ENCODE measurements around the gene SNAP29.
A peak's percentile ranks its signal among the peaks of the same experiment; 100 is the strongest.
"Not testable (repeated sequence)": the region's sequence is repeated elsewhere in the genome, so short reads cannot be mapped to it uniquely, and the experiment has no call there.

SNAP29 gene

DNA sequence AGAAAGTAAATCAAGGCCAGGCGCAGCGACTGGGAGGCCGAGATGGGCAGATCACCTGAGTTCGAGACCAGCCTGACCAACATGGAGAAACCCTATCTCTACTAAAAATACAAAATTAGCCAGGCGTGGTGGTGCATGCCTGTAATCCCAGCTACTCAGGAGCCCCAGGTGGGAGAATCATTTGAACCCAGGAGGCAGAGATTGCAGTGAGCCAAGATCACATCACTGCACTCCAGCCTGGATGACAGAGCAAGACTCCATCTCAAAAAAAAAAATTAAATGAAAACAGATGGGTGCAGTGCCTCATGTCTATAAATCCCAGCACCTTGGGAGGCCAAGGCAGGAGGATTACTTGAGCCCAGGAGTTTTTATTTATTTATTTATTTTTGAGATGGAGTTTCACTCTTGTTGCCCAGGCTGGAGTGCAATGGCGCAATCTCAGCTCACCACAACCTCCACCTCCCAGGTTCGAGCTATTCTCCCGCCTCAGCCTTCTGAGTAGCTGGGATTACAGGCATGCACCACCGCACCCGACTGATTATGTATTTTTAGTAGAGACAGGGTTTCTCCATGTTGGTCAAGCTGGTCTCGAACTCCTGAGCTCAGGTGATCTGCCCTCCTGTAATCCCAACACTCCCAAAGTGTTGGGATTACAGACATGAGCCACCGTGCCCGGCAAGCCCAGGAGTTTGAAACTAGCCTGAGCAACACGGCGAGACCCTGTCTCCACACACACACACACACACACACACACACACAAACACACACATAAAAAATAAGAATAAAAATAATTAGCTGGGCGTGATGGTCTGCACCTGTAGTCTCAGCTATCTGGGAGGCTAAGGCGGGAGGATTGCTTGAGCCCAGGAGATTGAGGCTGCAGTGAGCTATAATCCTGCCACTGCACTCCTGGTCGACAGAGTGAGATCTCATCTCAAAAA lies 42.6 kb downstream of the SNAP29 start:
- DNase-seq (ENCODE audit: low spot score), result not testable (repeated sequence)

DNA sequence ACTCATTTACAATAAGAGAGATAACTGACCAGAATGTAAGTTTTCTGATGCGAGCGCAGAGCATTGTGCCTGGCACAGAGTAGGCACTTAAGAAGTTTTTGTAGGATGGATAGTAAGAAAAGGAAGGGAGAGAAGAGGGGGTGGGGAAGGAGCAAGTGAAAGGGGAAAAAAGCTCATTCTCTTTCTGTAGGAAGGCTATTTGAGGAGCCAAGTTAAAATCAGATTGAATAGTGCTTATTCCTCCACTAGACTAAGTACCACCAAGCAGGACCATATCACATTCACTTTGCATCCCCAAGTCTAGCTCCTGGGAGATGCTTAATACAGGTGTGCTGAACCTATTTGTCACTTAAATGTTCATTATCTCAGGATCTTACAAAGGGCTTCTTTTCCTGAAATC lies 44.3 kb downstream of the SNAP29 start:
- no peak for DNase-seq (ENCODE audit: low spot score)

DNA sequence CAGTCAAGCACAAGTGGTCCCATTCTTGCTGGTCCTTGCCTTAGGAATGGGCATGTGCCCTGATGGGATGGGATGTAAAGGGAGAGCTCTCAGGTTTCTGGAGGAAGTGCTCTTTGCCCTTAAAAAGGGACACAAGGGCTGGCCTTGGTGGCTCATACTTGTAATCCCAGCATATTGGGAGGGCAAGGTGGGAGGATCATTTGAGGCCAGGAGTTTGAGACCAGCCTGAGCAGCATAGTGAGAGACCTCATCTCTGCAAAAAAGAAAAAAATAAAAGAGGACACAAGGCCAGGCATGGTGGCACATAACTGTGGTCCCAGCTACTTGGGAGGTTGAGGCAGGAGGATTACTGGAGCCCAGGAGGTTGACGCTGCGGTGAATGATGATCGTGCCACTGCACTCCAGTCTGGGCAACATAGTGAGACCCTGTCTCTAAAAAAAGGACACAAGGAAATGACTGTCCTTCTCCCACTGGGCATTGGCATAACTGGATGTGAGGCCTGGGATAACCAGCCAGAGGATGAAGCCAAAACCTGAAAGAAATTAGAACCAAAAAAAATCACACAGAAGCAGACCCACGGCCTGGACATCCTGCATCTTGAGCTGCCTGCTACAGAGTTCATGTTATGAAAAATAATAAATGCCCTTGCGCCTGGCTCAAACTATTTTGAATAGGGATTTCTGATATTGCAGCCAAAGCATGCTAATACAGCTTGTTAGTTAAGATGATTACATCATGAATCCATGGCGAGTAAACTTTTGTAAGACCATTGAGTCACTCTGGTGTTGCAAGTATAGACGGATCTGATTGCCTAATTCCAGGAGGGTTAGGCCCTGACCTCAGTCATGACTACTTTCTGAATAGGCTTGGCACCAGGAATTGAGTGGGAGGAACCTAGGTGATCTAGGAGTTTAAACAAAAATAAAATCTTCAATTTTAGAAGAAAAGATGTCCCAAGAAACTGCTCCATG lies 45.5 kb downstream of the SNAP29 start:
- DNase-seq (ENCODE audit: low spot score), result no peak

DNA sequence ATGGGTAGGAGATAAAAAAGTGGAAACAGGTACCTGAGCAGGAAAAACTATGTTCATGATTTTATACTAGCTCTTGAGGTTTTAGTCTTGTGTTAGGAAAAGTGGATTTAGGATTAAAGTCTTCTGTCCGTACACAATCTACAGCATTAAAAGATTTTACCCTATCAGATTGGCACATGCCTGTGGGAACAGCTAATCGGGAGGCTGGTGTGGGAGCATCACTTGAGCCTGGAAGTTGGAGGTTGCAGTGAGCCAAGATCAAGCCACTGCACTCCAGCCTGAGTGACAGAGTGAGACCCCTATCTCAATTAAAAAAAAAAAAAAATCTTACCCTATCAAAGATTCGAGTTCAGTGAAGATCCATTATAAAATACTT lies 46.2 kb downstream of the SNAP29 start:
- DNase-seq (ENCODE audit: low spot score), result no peak

DNA sequence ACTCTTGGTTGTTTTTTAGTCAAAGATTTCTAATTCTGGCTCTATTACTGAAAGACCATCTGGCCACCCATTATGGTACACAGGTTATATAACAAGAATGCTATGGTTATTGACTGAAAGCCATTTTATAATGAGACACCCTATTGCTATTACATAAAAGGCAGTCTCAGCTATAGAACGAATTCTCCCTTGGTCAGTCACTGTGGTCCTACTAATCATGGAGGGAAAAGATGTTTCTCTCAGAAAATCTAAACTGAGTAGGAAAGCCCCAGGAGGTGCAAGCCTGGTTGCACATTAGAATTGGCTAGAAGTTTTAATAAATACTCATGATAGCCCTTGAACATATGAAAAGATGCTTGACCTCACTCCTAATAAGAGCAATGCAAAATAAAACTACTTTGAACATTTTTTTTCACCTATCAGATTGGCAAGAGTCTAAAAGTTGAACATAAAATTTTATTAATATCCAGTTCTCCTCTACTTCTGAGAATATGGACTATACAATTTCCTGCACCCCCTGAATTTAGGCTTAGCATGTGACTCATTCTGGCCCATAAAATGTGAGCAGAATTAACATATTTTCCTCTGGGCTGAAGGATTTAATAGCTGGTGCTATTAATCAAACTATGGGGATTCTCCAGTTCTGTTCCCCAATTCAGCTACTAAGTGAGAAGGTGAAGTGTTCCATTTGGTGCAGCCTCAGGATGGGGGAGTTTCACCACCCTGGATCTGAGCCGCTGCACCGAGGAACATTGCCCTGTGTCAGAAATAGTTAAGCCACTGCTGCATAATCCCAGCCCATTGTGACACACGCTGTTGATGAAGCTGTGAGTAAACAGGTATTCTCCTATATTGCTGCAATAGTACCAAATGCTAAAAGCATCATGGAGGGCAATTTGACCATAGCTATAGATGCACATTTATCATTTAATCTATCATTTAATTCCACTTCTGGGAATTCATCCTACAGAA lies 46.9 kb downstream of the SNAP29 start:
- no peak for DNase-seq (ENCODE audit: low spot score)

DNA sequence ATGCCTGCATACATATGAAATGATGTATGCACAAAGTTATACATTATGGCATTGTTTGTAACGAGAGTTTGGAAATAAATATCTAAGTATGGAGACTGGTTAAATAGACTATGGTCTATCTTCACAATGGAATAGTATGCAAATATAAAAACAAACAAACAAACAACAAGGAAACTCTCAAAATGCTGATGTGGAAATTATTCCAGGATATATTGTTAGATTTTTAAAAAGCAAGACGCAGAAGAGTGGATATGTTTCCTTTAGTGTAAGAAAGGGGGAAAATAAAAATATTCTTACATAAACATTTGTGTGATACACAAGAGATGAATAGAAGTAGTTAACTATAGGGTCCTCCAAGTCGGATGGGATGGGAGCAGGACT lies 47.6 kb downstream of the SNAP29 start:
- DNase-seq (ENCODE audit: low spot score), result no peak

DNA sequence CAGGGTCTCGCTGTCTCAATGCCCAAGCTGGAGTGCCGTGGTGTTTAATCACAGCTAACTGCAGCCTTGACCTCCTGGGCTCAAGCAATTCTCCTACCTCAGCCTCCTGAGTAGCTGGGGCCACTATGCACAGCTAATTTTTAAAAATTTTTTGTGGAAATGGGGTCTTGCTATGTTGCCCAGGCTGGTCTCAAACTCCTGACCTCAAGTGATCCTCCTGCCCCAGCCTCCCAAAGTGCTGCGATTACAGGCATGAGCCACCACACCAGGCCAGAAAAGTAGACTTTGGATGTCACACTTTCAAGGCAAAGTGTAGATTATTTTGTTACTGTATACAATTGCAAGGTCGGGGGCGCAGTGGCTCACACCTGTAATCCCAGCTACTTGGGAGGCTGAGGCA lies 49.9 kb downstream of the SNAP29 start:
- DNase-seq (ENCODE audit: low spot score), result not testable (repeated sequence)

DNA sequence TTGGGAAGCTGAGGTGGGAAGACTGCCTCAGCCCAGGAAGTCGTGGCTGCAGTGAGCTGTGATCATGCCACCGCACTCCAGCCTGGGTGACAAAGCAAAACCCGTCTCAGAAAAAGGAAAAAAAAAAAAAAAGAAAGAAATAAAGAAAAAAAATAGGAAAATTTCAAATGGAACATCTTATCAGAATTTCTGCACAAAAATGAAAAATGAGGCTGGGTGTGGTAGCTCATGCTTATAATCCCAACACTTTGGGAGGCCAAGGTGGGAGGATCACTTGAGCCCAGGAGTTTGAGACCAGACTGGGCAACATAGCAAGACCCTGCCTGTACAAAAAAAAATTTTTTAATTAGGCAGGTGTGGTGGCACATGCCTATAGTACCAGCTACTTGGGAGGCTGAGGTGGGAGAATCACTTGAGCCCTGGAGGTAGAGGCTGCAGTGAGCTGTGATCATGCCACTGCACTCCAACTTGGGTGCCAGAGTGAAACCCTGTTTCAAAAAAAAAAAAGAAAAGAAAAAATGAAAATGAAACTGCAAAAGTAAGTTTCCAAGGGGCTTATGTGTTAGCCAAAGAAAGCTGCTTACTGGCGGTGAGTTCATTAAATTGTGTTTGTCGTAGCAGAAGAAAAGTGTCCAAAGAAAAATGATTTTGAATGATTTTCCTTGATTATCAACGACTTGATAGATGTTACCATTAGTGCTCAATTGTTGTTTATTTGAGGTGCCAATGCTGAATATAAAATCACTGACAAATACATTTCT lies 50.9 kb downstream of the SNAP29 start:
- no peak for DNase-seq (ENCODE audit: low spot score)

DNA sequence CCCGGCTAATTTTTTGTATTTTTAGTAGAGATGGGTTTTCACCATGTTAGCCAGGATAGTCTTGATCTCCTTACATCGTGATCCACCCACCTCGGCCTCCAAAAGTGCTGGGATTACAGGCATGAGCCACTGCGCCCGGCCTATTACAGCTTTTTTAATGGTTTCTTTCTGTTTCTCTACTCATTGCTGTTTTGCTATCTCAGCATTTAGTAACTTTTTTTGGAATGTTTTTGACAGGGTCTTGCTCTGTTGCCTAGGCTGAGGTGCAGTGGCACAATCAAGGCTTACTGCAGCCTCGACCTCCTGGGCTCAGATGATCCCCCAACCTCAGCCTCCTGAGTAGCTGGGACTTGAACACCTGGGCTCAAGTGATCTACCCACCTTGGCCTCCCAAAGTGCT lies 53.7 kb downstream of the SNAP29 start:
- DNase-seq (ENCODE audit: low spot score), result no peak

DNA sequence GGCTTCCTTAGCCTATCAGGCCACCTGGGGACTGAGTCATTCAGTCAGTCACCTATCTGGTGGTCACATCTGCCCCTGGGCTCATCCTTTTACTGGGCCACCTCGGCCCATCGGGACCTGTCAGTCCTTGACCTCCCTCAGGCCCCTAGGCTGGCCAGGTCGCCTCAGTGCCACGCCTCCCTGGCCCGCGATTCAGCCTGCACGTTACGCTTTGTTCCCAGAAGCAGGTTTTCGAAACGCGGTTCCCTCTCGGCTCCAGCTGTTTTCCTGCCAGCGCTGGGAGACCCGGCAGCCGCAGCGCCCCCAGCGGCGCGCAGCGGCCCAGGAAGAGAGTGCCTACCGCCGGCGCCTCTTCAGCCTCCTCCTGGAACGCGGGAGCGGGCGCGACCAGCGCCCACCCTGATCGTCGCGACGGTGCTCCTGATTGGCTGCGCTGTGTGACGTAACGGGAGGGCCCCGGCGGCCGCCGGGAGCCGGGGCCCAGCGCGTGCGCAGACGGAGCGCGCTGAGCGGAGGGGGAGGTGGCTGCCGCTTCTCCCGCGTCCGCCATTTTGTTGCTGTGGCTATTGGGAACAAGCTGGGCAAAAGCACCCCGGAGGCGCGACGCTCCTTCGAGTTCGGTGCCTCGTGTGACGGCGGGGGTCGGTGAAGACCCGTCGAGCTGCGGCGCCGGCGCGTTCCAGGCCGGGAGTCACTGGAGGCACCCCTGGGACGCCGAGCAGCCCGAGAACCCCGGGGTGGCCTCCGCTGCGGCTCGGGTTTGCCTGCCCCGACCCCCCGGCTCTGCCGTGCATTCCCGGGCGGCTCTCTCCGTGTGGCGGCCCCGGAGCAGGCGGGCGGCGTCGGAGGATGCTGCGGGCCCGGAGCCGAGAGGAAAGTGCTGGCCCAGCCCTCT lies 58.4 kb downstream of the SNAP29 start, which contains the start of gene CRKL:
TSS of gene CRKL (plus strand) at position 492 of the 895 bp plus-strand sequence. CDS start 528 bp downstream, outside the sequence.
- peak; percentile 96 for DNase-seq (ENCODE audit: low spot score)

DNA sequence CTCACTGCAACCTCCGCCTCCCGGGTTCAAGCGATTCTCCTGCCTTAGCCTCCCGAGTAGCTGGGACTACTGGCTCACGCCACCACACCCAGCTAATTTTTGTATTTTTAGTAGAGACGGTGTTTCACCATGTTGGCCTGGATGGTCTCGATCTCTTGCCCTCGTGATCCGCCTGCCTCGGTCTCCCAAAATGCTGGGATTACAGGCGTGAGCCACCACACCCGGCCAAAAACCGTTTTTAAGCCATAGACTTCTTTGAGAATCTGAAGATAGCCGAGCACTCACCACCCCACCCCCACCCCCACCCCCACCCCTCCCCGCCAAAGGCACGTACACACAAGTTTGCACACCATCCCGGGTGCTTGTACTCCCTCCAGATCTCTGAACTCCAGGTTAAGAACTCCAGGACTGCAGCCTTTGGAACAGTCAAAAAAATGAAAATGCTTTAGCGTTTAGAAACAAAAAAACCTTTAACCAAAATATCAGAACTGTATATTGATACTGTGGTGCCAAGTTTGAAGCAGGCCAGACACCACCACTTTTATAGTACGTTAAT lies 59.9 kb downstream of the SNAP29 start:
- no peak for DNase-seq (ENCODE audit: low spot score)

DNA sequence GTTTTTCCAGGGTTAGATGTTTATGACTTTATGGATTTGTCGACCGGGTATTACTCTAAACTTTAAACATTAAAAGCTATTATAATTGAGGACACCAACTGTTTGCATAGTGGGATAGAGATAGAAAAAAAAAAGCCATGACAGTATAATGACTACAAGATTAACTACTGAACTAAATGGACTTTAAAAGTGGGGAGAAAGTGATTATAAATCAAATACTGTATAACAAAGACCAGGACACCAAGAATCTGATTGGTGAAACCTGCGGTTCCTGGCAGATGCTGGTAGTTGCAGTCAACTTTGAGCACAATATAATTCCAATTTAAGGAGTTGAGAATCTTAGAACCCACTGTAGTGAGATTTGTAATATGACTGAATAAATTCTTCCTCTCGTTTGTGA lies 60.9 kb downstream of the SNAP29 start:
- DNase-seq (ENCODE audit: low spot score), result no peak

DNA sequence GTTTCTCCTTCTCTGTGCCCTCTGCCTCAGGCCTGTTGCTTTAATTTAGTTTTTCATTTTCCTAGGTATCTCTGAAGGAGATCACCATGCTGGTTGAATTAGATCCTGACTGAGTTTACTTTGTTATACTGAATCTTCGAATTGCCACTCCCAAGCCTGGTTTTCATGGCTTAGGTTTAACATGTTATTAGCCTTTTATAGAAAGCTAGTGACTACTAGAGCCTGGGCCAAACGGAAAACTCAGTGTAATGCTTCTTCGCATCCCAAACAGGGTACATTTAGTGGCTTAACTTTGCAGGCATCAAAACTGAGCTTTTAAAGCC lies 62.0 kb downstream of the SNAP29 start:
- DNase-seq (ENCODE audit: low spot score), result no peak

DNA sequence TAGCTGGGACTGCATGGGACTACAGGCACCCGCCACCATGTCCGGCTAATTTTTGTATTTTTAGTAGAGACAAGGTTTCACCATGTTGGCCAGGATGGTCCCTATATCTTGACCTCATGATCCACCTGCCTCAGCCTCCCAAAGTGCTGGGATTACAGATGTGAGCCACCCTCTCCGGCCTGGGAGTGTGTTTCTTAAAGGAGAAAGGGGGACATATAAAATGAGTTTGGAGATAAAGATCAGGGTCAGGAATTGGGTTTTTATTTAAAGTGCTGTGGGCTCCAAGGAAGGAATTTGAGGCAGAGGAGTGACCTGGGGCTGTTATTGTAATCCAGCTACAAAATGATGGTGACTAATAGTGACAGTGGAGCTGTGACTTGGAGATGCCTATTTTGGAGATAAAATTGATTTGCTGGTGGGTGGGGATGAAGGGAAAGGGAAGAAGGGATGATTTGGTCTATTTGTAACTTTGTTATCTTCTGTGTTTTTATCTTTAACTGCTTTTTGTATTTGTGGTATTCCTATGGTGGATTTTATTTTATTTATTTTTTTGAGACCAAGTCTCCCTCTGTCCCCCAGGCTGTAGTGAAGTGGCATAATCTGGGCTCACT lies 63.4 kb downstream of the SNAP29 start:
- no peak for DNase-seq (ENCODE audit: low spot score)

DNA sequence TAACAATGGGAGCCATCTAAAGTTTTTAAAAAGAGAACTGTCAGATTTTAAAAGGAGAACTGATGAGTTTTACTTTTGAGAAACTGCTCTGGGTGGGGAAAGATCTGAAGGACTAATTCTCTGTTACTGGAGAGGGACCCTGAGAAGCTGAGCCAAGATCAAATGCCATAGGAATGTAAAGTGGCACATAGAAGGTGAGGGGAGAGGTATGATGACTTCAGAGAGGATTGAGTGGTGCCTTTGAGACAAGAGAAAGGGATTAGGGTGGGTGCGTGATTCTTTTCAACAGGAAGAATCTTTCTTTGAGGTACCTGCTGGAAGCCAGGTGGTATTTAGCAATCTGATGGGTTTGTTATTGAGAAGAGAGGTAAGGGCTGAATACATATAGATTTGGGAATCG lies 67.4 kb downstream of the SNAP29 start:
- DNase-seq (ENCODE audit: low spot score), result no peak

DNA sequence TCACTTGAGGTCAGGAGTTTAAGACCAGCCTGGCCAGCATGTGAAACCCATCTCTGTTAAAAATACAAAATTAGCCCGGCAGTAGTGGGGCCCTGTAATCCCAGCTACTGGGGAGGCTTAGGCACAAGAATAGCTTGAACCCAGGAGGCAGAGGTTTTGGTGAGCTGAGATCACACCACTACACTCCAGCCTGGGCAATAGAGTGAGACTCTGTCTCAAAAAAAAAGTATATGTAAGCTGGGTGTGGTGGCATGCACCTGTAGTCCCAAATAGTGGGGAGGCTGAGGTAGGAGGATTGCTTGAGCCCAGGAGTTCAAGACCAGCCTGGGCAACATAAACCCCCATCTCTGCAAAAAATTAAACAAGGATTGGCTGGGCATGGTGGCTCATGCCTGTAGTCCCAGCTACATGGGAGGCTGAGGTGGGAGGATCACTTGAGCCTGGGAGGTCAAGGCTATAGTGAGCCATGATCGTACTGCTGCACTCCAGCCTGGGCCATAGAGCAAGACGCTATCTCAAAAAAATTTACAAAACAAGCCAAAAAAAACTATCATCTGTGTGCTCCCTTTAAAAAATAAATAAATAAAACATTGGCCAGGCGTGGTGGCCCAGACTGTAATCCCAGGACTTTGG lies 69.2 kb downstream of the SNAP29 start:
- DNase-seq (ENCODE audit: low spot score), result no peak

DNA sequence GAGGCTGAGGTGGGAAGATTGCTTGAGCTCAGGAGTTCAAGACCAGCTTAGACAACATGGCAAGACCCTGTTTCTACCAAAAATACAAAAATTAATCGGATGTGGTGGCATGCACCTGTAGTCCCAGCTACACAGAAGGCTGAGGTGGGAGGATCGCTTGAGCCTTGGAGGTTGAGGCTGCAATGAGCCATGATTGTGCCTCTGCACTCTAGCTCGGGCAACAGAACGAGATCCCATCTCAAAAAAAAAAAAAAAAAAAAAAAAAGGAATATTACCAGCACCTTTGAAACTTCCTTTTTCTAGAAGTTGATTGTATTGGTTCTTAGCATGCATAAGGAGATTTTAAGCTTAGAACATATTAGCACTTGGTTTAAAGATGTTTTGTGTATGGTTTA lies 69.8 kb downstream of the SNAP29 start:
- DNase-seq (ENCODE audit: low spot score), result no peak

DNA sequence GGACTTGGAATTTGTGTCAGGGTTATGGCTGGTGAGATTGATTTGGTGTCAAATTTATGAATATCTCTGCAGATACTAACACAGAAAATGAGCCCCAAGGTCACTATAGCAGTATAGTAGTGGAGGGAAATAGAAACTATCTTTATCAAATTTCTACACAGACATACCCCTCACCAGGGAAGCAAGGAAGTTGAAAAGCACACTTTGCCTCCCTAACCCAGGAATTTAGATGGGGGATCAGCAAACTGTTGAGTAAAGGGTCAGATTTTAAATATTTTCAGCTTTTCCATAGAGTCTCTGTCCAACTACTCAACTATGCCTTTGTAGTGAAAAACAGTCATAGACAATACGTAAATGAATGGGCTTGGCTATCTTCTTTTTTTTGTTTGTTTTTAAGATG lies 71.2 kb downstream of the SNAP29 start:
- no peak for DNase-seq (ENCODE audit: low spot score)

DNA sequence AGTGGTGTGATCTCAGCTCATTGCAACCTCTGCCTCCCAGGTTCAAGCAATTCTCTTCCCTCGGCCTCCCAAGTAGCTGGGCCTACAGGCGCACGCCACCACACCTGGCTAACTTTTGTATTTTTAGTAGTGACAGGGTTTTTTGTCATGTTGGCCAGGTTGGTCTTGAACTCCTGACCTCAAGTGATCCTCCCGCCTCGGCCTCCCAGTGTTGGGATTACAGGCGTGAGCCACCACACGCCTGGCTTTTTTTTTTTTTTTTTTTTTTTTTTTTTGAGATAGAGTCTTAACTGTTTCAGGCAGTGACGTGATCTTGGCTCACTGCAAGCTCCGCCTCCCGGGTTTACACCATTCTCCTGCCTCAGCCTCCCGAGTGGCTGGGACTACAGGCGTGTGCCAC lies 71.6 kb downstream of the SNAP29 start:
- not testable (repeated sequence) for DNase-seq (ENCODE audit: low spot score)

Data from CD4-positive, alpha-beta T cell treated with Interleukin-6 at 100 ng/mL for 8 hours (primary cell).